Neural progenitor cell (in vitro differentiated cells): Measurements from ENCODE around the gene ACSL4.

Experiments
- CTCF ChIP-seq: fragments of 200-600 bp; sonication (generic); IDR thresholded peaks from 2 replicates; pipeline ENCODE4 v1.5.1; 2017; ENCODE audit warnings: antibody characterized with exemption, mild to moderate bottlenecking
- EZH2phosphoT487 ChIP-seq: fragments of 200-600 bp; sonication (generic); IDR thresholded peaks from 2 replicates; pipeline ENCODE4 v1.6.1; 2017; ENCODE audit warnings: antibody characterized with exemption

- no peak for TF ChIP-seq CTCF
- TF ChIP-seq EZH2phosphoT487: no peak
These were observed 72.5 kb downstream of the ACSL4 start for GRCh38 chrX:109660435-109661143.
